GM12801 (cell line): Measurements from ENCODE around the gene CACNA1B.

ENCODE experiments used
- TF ChIP-seq, protein P1 (sequence below): IDR thresholded peaks from one replicate; pipeline ENCODE4 v1.5.1; 2011; ENCODE audit warnings: control low read depth; ENCODE audit not compliant: insufficient read length; ENCODE audit errors: extremely low read depth

The CACNA1B gene

GRCh38 chr9:138009016-138009802 is 131.6 kb downstream of the CACNA1B start:
- TF ChIP-seq, protein P1, sequence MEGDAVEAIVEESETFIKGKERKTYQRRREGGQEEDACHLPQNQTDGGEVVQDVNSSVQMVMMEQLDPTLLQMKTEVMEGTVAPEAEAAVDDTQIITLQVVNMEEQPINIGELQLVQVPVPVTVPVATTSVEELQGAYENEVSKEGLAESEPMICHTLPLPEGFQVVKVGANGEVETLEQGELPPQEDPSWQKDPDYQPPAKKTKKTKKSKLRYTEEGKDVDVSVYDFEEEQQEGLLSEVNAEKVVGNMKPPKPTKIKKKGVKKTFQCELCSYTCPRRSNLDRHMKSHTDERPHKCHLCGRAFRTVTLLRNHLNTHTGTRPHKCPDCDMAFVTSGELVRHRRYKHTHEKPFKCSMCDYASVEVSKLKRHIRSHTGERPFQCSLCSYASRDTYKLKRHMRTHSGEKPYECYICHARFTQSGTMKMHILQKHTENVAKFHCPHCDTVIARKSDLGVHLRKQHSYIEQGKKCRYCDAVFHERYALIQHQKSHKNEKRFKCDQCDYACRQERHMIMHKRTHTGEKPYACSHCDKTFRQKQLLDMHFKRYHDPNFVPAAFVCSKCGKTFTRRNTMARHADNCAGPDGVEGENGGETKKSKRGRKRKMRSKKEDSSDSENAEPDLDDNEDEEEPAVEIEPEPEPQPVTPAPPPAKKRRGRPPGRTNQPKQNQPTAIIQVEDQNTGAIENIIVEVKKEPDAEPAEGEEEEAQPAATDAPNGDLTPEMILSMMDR, result no peak

- TF ChIP-seq, protein P1, result no peak
Observed at GRCh38 chr9:138009803-138010690, 132.5 kb downstream of the CACNA1B start.

GRCh38 chr9:138010861-138011260 is 133.3 kb downstream of the CACNA1B start:
- TF ChIP-seq, protein P1, result no peak

DNA sequence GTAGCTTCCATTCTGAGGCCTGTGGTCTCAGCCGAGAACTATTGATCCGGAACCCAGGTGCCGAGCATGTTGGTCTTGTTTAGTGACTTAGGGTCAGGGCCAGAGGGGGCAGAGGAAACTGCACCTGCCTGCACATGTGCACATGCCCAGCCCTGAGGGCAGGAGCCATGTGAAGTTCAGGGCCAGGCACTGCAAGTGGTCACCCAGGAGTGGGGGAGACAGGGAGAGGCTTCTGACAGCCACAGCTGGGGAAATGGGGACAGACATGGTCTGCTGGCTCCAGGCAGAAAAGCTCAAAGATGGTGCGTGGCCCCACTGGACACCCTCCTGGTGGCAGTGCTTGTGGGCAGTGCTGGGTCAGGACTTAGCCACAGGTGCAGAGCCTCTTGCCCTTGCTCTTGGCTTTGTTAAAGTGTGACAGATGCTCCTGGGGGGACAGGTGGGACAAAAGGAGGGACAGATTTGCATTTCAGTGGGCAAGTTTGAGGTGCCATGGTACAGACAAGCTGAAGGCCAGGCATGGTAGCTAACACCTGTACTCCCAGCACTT is 134.4 kb downstream of the CACNA1B start:
- TF ChIP-seq, protein P1, result no peak

DNA sequence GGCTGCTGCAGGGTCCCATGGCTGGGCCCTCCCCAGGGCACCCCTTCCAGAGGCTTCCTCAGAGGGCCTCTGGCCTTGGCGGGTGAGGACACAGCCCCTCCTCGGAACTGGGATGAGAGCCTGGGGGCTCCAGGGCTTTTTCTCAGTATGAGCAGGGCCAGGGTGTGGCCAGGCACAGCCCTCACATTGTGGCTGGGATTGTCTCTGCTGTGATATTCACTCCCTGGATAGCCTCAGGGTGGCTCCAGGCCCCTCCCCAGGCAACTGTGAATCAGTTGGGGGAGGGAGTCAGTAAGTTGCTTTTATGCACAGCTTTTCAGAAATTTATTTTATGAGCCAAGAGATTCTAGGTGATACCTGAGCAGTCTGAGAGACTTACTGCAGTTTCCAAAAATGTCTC is 135.7 kb downstream of the CACNA1B start:
- TF ChIP-seq, protein P1, result no peak

- TF ChIP-seq, protein P1, result no peak
Observed at GRCh38 chr9:138013836-138014562, 136.4 kb downstream of the CACNA1B start.
